GM12878 (cell line): Measurements from ENCODE around the gene NCKAP5. TPM values are rescaled to one million over a fixed set of nuclear protein-coding genes. Genes with fewer than 3 reads are reported as not detected.
"Not testable (repeated sequence)": the region's sequence is repeated elsewhere in the genome, so short reads cannot be mapped to it uniquely, and the experiment has no call there.

Experiments used
- ATAC-seq: fragments of 200-7000 bp; cut with Tn5 transposase; 3 replicates; pipeline ENCODE4 v1.9.1; 2020; ENCODE audit warnings: mild to moderate bottlenecking, moderate library complexity
- BruUV-seq: library from RNA; stranded (reverse); fragments of 400-500 nt; replicated peaks from 2 replicates; lab custom pipeline; 2021; lab: Mats Ljungman, UMichigan
- CTCF ChIA-PET: fragments of 300-600 bp; sonication (Branson Sonifier 250); formaldehyde crosslinking; extraction: SDS; loops from one replicate; lab custom pipeline; 2021; ENCODE audit warnings: inconsistent platforms; lab: Yijun Ruan, JAX
- POLR2A ChIA-PET: fragments of 350-600 bp; formaldehyde crosslinking; extraction: SDS; loops from one replicate; lab custom pipeline; 2021; ENCODE audit warnings: inconsistent platforms; lab: Charles Lee
- RAD21 ChIA-PET: fragments of 300-600 bp; sonication (Branson Sonifier 250); formaldehyde crosslinking; loops from one replicate; lab custom pipeline; 2023; ENCODE audit warnings: antibody characterized with exemption; ENCODE audit not compliant: unreplicated experiment; lab: Charles Lee
- SMC1A ChIA-PET: fragments of 300-600 bp; sonication (Branson Sonifier 250); formaldehyde crosslinking; loops from one replicate; lab custom pipeline; 2023; ENCODE audit not compliant: unreplicated experiment, uncharacterized antibody; lab: Charles Lee
- DNase-seq: peaks from one replicate; pipeline ENCODE4 v3.0.0-alpha.2; 2011; ENCODE audit warnings: low read depth, low spot score
- FAIRE-seq: peaks from 3 replicates; lab custom pipeline; 2011; peaks lifted over from hg19 to GRCh38; lab: Jason Lieb, UNC
- H2AFZ ChIP-seq: 2 replicates; pipeline ENCODE4 v1.6.0; 2011; ENCODE audit warnings: low read depth, low read length, control low read depth; ENCODE audit not compliant: control insufficient read depth
- H3K27ac ChIP-seq: 2 replicates; pipeline ENCODE4 v1.5.1; 2011; ENCODE audit warnings: control low read depth; ENCODE audit not compliant: control insufficient read depth, insufficient read depth
- H3K27me3 ChIP-seq, 2 experiments: replicated peaks in 1 of 2; 2 replicates each; pipeline versions ENCODE4 v1.6.0 to v1.6.1; 2011; ENCODE audit warnings: low read length in 1 of 2; ENCODE audit not compliant: control insufficient read depth in 2 of 2, insufficient read depth in 2 of 2
- H3K36me3 ChIP-seq, 2 experiments: 2 replicates each; pipeline ENCODE4 v1.5.1; 2011; ENCODE audit warnings: low read length in 1 of 2; ENCODE audit not compliant: control insufficient read depth in 2 of 2, insufficient read depth in 2 of 2
- H3K4me1 ChIP-seq: 2 replicates; pipeline ENCODE4 v1.6.1; 2011; ENCODE audit warnings: mild to moderate bottlenecking, low read length, moderate library complexity, mixed read lengths; ENCODE audit not compliant: control insufficient read depth, insufficient read depth
- H3K4me2 ChIP-seq: 2 replicates; pipeline ENCODE4 v1.6.0; 2011; ENCODE audit warnings: control low read depth; ENCODE audit not compliant: control insufficient read depth, insufficient read depth
- H3K4me3 ChIP-seq: fragments of 200-600 bp; sonication (generic); 2 replicates; pipeline ENCODE4 v1.5.1; 2016
- H3K79me2 ChIP-seq: 2 replicates; pipeline ENCODE4 v1.6.0; 2011; ENCODE audit warnings: low read length; ENCODE audit not compliant: control insufficient read depth, insufficient read depth
- H3K9ac ChIP-seq: 2 replicates; pipeline ENCODE4 v1.8.0; 2011; ENCODE audit warnings: low read length, control low read depth, mixed read lengths; ENCODE audit not compliant: control insufficient read depth, insufficient read depth
- H3K9me3 ChIP-seq: replicated peaks from 3 replicates; pipeline ENCODE4 v1.5.1; 2011; ENCODE audit warnings: mild to moderate bottlenecking, low read length; ENCODE audit not compliant: control insufficient read depth, insufficient read depth
- H4K20me1 ChIP-seq: 2 replicates; pipeline ENCODE4 v1.6.0; 2011; ENCODE audit not compliant: control insufficient read depth, insufficient read depth
- BMI1 ChIP-seq: fragments of 450-650 bp; IDR thresholded peaks from 2 replicates; pipeline ENCODE4 v1.6.1; 2016; ENCODE audit warnings: mild to moderate bottlenecking, moderate library complexity, borderline replicate concordance
- CTCF ChIP-seq, 3 experiments: IDR thresholded peaks in 2 of 3; conservative IDR thresholded peaks in 1 of 3; 2 replicates each; pipeline ENCODE4 v1.5.1; 2011; ENCODE audit warnings: low read depth in 3 of 3, low read length in 3 of 3, mild to moderate bottlenecking in 3 of 3, control low read depth in 2 of 3, moderate library complexity in 2 of 3, inconsistent platforms in 1 of 3, mixed read lengths in 1 of 3; ENCODE audit not compliant: control insufficient read depth in 2 of 3, insufficient read depth in 1 of 3; ENCODE audit errors: extremely low read depth in 1 of 3
- IRF3 ChIP-seq: fragments of 450-650 bp; IDR thresholded peaks from 2 replicates; pipeline ENCODE4 v1.6.1; 2014; ENCODE audit warnings: mild to moderate bottlenecking
- IRF5 ChIP-seq: fragments of 450-650 bp; IDR thresholded peaks from 2 replicates; pipeline ENCODE4 v1.6.1; 2017; ENCODE audit warnings: borderline replicate concordance
- PRDM15 ChIP-seq: fragments of 450-650 bp; formaldehyde crosslinking; IDR thresholded peaks from 2 replicates; pipeline ENCODE4 v1.4.0; 2020; ENCODE audit warnings: mild to moderate bottlenecking, moderate library complexity
- WGBS: methylation state at CpG from one replicate; pipeline ENCODE4 v1.1.6; 2016; ENCODE audit warnings: low lambda C conversion rate; ENCODE audit not compliant: insufficient replicate concordance, insufficient coverage; ENCODE audit errors: missing lambda C conversion rate; 5-methylcytosine and 5-hydroxymethylcytosine counted together
- in situ Hi-C: fragments of 300-500 bp; cut with MboI; formaldehyde crosslinking; loops from 9 replicates; pipeline ENCODE4 v1.14.3; 2018; ENCODE audit warnings: mixed read lengths
- intact Hi-C: fragments of 100-400 bp; cut with micrococcal nuclease; formaldehyde crosslinking; loops from one replicate; pipeline ENCODE4 v1.14.2; 2022; ENCODE audit not compliant: unreplicated experiment
- polyA plus RNA-seq, 11 experiments: library from polyadenylated mRNA; depleted of rRNA in 4 of 11; unstranded in 6 of 11; stranded (reverse) in 5 of 11; fragments of >200 nt; fragmentation: Nextera tagmentation in 4 of 11; fragmentation: Illumina TruSeq in 1 of 11; extraction: Ambion mirVana in 4 of 11; extraction: Trizol in 1 of 11; gene quantifications; 1 replicate in 1 of 11; 2 replicates in 10 of 11; pipeline versions ENCODE4 v1.2.1 to v1.2.3, GENCODE V29; 2011 to 2016; ENCODE audit warnings: inconsistent platforms in 2 of 11, missing spikeins in 2 of 11, low read depth in 1 of 11
- total RNA-seq, 4 experiments: library from RNA; depleted of rRNA in 3 of 4; stranded (reverse); fragments of >200 nt in 3 of 4; fragmentation: Illumina TruSeq in 1 of 4; extraction: Trizol in 1 of 4; gene quantifications; 2 replicates each; pipeline versions ENCODE4 v1.2.1 to v1.2.3, GENCODE V29; 2013 to 2021

Gene NCKAP5
- total and polyA plus RNA-seq, 10 of the 15 experiments (the other 5 are each of a cell fraction or from before 2014, with no cell fraction given) = 0.06 to 0.44 (median 0.16) TPM

- peak; percentile 11 to 33 (median 11); a peak in 3 of 6 replicates for TF ChIP-seq CTCF (IDR thresholded peaks at IDR 0.05 in 2 of 3, conservative IDR thresholded peaks at IDR 0.05 in 1 of 3; ENCODE audit: control insufficient read depth in 2 of 3, extremely low read depth in 1 of 3, insufficient read depth in 1 of 3, low read depth in 3 of 3, low read length in 3 of 3)
- intact Hi-C loops = loop anchor here (1.0 kb wide), 1 partner anchor 261 kb away; no protein-coding TSS in a partner anchor
- H3K4me2 ChIP-seq, H2AFZ ChIP-seq, FAIRE-seq, H3K27me3 ChIP-seq, H3K36me3 ChIP-seq, H4K20me1 ChIP-seq, H3K27ac ChIP-seq, H3K4me3 ChIP-seq, DNase-seq, H3K9me3 ChIP-seq, in situ Hi-C loops, H3K79me2 ChIP-seq, H3K4me1 ChIP-seq, H3K9ac ChIP-seq, BruUV-seq: not testable (repeated sequence)
- ChIA-PET CTCF (interaction anchor here (0.7 to 3.6 kb wide), 29 partner anchors 8 to 325 kb away, joined by 3 to 57 read pairs (median 4); no protein-coding TSS in a partner anchor), POLR2A (interaction anchor here (0.8 kb wide), 1 partner anchor 15 kb away, joined by 3 read pairs; no protein-coding TSS in a partner anchor), SMC1A (interaction anchor here (0.6 to 4.5 kb wide), 19 partner anchors 9 to 260 kb away, joined by 3 to 36 read pairs (median 4); no protein-coding TSS in a partner anchor), RAD21 (interaction anchor here (0.8 to 2.5 kb wide), 13 partner anchors 9 to 324 kb away, joined by 3 to 31 read pairs (median 7); no protein-coding TSS in a partner anchor)
- peak; percentile 80 for ATAC-seq
- 0% methylated on average over 7 of the region's 7 CpGs for whole genome bisulfite sequencing
These were observed 48.6 kb downstream of the NCKAP5 start for GRCh38 chr2:133519677-133520076.

GRCh38 chr2:133518700-133519344, 49.4 kb downstream of the NCKAP5 start:
- H3K27ac ChIP-seq = no peak overlapping the region
- H3K9ac ChIP-seq = no peak overlapping the region
- no peaks in the 10 kb centered on the region for H4K20me1 ChIP-seq

More at GRCh38 chr2:133518700-133519344, 49.4 kb downstream of the NCKAP5 start:
- ChIA-PET POLR2A (no interaction called here), SMC1A (interaction anchor here (0.6 to 4.5 kb wide), 16 partner anchors 8 to 103 kb away, joined by 3 to 36 read pairs (median 4); no protein-coding TSS in a partner anchor), RAD21 (interaction anchor here (1.0 to 4.6 kb wide), 13 partner anchors 8 to 325 kb away, joined by 3 to 31 read pairs (median 7); no protein-coding TSS in a partner anchor), CTCF (interaction anchor here (0.7 to 3.6 kb wide), 28 partner anchors 8 to 326 kb away, joined by 3 to 57 read pairs (median 4); no protein-coding TSS in a partner anchor)
- in situ Hi-C loops (no loop called here), intact Hi-C loops (loop anchor here (1.0 kb wide), 1 partner anchor 261 kb away; no protein-coding TSS in a partner anchor)
- FAIRE-seq (no peak), ATAC-seq (peak; percentile 70), DNase-seq (no peak)
- Histone ChIP-seq H3K4me3 (no peak overlapping the region), H3K27me3 (no peaks in the 10 kb centered on the region), H2AFZ (no peak overlapping the region), H3K79me2 (no peaks in the 10 kb centered on the region), H3K4me1 (no peaks in the 10 kb centered on the region), H3K36me3 (no peaks in the 10 kb centered on the region), H3K4me2 (no peak overlapping the region), H3K9me3 (no peaks in the 10 kb centered on the region)
- TF ChIP-seq IRF3 = no peak
- TF ChIP-seq PRDM15 (CRISPR knock-in tag) = no peak
- TF ChIP-seq BMI1 = no peak
- no peak for TF ChIP-seq IRF5
- BruUV-seq = no TSS peak
